HG02973 (cell line): ENCODE measurements around the gene UBR4.

Experiments
- ATAC-seq: cut with Tn5 transposase; IDR thresholded peaks from one replicate; pipeline ENCODE4 v1.9.1; 2021; ENCODE audit warnings: moderate library complexity; ENCODE audit not compliant: unreplicated experiment

The UBR4 gene

DNA sequence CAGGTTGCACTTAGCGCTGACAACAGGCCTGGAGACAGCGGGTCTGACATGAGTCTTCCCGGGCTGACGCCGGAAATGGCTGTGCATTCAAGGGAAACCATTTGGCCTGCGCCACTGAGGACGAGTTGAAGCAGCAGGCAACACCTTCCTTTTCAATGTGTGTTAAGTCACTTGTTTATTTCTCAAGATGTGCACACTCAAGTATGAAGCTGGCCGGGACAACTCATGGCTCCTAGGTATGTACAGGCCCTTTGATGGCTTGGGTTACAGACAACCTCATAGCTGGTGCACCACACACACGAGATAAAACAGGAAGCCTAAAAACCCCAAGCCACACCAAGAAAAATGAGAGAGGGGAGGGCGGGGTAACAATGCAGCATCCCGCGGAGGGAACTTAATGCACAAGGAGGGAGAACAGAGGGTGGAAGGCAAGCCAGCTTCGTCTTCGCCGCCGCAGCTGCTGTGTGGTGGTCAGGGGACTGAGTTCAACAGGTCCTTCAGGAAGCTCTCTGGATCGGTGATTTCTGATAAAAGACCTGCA lies 135.6 kb downstream of the UBR4 start:
- ATAC-seq, result no peak

DNA sequence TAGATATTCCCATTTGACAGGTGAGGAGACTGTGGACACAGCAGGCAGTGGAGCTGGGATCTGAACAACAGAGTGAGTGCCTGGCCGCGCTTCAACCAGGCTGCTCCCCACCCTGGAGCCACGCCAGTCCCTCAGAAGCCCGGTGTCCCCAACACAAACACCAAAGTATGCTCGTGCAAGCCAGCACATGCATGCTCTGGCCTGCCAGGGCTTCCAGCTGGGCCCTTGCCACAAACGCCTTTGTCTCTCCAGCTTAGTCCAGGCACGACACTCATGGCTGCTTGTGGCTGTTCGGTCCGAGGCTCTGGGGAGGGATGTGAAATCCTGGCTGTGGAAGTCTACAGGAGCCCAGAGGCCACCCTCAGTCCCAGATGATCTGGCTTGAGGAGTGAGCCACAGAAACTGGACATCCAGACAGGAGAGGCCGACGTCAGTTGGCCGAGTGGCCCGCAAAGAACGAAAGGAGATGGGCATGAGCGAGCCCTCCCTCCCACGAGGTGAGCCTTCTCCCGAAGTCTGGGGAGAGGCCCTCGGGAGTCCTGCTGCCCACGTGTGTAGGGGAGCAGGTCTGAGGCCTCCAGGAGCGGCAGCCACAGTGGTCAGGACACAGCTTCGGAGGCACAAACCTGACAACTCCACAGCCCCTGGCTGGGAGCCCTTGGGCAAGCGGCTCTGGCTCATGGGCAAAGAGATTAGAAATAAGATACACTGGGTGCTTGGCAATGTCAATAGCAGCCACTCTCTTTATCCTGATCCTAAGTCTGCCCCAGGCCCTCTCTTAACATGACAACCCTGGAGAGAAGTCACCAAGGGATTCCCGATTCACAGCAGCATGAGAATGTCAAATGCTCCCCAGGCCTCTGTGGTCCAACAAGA lies 136.5 kb downstream of the UBR4 start:
- ATAC-seq, result no peak

DNA sequence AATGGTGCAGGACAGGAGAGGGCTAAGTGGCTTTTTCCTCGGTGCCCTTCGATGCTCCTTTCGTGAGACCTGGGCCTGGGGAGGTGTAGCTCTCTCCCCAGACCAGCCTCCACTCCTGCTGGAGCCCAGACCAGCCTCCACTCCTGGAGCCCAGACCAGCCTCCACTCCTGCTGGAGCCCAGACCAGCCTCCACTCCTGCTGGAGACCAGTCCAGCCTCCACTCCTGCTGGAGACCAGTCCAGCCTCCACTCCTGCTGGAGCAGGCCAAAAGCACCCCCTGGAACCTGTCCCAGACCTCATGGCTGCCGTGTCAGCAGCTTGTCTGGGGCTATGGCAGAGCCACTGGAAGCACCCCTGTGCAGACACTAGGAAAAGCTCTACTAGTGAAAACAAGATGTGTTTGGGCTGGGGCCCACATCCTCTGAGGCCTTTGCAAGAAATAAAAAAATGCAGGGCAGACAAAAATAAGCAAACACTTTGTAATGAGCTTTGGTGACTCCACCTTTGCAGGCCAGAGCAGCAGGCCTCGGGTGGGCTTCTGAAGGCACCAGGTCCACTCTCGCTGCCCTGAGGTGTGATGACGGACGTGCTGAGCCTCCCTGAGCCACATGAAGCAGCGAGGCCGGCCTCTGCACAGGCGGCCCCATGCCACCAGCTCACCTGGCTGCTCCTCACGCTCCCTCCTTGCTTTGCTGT lies 137.6 kb downstream of the UBR4 start:
- ATAC-seq, result no peak

DNA sequence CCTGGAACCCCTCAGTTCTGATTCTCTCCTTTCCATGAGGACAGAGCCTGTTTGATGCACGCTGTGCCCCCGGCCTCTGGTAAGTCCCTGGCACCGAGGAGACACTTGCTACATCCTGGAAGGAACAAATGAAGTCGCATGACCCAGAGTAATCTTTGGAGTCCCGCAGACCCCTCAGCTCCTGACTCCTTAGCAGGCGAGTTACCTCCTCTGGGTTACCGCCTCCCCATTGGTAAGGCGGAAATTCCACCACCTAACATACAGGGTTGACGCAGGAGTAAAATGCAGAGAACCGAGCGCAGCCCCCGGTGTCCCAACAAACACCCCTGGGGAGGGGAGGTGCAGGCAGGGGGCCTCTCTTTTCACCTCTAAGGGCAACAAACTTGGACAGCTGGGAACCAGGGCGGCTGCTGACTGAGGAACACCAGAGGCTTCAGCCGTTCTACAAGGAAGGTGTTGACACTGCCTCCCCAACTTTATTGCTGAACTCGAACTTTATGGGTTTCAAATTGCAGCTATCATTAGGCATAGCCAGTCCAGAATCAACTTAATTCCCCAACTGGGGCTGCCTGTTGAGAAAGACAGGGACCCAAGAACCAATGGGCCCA lies 138.3 kb downstream of the UBR4 start:
- ATAC-seq, result no peak

DNA sequence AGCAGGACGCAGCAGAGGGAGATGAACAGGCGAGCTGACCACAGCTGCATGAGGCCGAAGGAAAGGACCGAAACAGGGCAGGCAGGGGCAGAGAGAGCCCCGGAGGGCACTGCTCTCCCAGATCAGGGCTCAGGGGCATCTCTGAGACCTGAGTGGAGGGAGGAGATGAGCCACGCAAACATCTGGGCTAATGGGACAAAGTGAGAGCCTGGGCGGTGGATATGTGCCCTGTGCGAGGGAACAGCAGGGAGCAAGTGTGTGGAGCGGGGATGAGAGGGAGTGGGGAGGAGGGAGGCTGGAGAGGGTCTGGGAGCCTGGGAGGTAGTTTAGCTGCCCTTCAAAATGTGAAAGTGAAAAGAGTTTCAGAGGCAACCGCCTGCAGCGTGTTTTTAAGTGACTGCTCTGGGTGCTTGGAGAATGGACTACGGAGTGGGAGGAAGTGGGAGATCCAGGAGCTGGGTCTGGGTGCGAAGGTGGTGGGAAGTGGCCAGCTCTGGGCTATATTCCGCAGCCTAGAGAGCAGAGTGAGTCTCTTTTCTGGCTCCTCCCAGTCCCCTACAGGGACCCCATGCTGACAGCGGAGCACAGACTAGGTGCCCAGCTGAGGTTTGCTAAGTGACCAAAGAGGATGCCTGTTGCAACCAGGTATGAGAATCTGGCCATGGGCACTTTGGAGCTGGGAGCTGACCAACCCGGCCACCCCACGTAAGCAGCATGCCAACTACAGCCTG lies 139.0 kb downstream of the UBR4 start:
- ATAC-seq, result no peak

DNA sequence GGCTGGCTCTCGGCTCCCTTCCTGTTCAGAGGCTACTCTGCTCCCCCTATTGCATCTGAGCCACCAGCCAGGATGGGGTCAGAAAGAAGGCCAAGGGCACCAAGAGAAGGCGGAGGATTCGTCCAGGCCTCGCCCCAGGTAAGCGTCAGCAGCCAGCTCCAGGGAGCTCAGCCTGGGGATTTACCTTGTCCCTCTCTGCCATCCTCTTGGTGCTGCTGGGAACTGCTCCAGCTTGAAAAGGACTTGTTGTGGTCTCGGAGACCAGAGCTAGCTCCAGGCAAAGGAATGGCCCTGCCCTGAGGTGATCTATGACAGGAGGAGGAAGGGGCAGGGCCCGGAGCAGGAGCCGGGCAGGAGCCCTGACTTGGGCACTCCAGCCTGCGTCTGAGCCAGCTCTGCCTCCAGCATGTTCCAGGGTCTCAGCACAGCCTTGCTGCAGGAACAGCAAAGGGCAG lies 139.8 kb downstream of the UBR4 start:
- no peak for ATAC-seq

DNA sequence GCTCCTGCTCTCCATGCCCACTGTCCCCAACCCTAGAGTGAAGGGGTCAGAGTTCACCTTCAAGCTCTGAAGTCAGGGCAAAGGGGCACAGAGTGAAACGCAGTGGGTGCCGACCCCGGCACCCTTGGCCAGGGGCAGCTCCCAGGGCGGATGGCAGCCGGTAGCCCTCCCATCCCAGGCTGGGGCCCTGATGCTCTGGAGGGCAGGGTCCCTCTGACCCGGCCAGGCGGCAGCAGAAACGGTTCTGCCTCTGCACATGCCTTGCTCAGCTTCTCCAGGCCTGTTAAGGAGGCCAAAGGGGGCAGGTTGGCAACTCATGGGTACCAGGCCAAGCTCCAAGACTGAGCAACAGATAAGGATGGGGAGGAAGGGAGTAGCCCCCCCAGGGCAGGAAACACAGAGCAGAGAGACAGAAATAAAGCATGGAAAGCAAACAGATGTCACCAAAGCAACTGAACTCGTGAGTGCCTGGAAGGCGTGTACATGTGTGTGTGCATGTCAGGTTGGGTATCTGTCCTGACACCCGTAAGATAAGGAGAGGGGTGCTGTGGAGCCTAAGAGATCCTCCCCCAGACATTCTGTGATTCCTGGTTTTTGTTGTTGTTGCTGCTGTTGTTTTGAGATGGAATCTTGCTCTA lies 141.3 kb downstream of the UBR4 start:
- no peak for ATAC-seq

DNA sequence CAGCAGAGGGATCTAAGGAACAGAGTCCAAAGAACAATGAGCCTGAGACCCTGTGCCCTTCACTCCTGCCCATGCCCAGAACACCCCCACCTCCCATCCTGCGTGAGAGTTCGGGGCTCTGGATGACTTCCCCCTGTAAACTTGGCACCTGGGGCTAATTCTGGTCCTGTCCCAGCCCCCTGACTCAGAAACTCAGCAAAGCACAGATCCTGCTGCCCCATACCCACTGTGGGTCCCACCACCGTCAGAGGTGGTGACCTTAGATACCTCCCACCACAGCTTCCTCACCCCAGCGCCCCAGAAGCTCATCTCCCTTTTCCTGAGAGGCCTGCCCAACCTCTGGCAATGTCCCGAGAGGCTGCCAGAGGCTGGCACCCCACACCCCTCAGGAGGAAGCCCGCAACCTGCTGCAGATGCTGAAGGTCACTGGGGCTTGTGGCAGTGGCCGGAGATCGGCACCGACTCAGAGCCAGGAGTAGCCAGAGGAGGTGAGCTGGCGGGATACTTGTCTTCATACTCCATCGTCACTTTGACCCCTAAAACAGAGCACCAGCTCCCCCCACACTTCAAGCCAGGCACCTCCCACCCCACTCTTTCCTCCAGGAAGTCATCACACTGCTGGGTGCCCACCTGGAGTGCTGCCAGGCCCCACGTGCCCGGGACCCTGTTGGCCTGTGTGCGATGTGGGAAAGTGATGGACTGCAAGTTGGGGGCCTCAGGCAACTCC lies 142.0 kb downstream of the UBR4 start:
- ATAC-seq, result no peak

DNA sequence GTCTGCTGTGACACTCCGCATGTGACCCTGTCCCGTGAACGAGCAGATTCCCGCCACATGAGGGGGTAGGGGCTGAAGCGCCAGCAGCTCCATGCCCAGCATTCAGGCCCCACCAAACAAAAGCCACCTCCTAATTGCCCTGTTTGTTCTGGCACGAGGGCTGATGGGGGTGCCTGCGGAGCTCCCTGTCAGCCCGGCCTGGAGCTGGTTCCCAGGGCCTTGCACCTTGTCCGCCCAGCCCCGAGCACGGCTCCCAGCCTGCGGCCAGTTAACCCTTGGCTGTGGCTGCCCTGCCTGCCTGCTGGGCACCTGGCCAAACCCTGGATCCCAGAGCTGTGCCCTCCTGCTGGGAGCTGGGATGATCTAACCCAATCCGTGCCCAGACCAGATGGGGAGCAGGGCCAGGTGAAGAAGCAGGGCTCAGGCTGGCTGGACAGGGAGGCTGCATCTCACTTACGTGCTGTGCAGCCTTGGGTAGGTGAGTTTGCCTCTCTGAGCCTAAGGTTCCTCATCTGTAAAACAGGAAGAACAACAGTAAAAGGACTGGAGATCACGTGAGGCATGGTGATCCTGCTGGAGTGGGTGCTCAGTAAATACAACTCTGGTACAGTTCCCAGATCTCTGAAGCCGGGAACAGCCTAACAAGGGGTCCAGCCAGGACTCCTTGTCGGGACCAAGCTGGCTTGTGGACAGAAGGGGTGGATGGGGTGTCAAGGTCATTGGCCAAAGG lies 142.7 kb downstream of the UBR4 start:
- no peak for ATAC-seq

DNA sequence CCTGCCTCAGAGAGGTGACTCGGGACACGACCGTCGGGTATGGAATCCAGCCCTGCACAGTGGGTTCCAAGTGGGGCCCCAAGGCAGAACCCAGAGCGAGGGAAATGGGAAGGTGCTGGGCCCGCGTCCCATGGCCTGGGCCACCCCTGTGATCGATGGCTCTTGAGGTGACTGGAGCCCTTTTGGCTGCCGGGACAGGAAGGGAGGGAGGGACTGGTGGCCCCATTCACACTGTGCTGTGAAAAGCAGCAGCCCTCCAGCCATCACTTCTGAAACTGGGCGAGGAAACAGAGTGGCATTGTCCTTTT lies 143.2 kb downstream of the UBR4 start:
- ATAC-seq, result no peak

DNA sequence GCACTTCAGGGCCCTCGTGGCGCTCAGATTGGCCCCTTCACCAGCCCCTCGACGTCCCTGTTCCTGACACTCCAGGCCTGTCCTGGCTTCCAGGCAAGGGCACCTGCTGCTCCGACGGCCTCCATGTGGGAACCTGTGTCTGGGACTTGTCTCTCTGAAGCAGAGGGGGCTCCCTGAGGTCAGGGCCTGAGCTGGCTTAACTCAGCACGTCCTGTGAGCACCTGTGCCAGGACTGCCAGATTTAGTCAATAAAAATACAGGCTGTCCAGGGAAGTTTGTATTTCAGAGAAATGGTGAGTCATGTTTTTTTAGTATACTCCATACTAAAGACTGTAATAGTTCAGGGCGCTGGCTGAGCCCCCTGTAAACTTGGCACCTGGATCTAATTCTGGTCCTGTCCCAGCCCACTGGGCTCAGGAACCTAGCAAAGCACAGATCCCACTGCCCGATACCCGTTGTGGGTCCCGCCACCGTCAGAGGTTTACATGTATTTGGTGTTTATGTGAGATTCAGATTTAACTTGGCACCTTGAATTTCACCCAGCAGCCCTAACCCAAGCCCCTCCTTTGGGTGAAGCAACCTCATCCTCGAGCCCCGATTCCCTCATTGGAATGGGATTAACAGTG lies 143.7 kb downstream of the UBR4 start:
- no peak for ATAC-seq

DNA sequence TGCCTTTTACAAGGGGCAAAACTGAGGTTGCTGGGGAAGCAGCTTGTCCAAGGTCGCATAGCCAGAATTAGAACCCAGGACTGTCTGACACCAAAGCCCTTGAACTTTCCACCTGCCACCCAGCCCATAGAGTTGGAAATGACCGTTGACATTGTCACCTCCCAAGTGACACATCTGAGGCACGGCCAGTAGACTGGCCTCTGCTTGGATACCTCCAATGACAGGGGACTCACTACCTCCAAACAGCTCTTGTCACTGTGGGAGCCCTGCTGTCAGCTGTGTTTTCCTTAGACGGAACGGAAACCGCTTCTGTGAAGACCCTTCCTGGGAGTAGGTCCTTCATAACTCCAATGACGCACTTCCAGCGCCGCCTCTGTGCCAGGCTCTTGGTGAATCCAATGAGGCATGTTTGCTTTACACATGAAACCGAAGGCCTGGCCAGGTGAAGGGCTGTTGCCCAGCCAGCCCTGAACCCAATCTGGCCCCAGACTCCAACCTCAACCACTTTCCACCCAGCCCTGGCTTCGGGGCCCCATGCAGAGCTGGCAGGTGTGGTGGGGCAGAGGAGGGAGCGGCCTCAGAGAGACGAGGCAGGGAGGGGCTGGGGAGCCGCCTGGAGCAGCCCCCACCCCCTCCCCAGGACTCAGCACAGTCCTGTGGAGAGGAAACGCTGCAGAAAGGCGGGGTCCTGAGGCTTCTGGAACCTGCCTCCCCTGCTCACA lies 144.4 kb downstream of the UBR4 start:
- no peak for ATAC-seq

DNA sequence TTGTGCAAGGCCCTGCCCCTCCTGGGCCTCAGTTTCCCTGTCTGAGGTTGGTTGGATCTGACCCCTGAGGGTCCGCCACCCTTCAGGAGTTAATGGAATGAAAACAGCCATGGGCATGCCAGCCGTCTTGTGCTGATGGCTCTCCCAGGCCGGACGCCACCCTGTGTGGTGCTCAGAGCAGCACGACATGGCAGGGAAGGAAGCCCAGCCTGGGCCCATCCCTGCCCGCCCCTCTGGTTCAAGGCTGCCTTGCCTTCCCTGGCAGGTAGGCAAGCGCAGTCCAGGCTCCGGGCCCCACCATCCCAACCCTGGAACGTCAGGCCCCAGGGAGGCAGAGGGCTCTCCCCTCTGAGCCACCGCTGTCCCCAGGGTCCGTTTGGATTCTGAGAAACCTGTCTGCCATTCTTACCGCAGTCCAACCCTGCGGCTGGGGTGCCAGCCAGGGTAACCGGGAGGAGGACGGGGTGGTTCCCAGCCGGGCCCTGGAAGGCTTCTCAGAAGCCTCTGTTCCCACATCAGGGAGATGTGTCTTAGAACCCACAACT lies 145.1 kb downstream of the UBR4 start:
- no peak for ATAC-seq

DNA sequence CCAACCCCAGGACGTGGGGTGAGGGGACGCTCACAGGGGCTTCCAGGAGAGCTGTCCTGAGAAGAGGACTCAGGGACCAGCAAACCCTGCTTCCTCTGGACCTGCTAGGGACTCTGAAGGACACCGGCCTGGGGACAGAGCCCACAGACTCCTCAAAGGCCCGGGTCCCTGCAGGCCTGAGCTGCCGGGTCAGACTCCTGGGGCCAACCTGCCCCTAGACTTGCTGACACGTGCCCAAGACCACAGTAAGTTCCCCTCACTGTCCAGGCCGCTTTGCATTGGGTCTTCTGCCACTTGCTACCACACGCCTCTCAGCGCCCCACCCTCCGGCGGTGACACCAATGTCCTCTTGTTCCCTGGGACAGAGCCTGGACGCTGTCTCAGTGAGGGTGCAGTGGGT lies 146.9 kb downstream of the UBR4 start:
- no peak for ATAC-seq

DNA sequence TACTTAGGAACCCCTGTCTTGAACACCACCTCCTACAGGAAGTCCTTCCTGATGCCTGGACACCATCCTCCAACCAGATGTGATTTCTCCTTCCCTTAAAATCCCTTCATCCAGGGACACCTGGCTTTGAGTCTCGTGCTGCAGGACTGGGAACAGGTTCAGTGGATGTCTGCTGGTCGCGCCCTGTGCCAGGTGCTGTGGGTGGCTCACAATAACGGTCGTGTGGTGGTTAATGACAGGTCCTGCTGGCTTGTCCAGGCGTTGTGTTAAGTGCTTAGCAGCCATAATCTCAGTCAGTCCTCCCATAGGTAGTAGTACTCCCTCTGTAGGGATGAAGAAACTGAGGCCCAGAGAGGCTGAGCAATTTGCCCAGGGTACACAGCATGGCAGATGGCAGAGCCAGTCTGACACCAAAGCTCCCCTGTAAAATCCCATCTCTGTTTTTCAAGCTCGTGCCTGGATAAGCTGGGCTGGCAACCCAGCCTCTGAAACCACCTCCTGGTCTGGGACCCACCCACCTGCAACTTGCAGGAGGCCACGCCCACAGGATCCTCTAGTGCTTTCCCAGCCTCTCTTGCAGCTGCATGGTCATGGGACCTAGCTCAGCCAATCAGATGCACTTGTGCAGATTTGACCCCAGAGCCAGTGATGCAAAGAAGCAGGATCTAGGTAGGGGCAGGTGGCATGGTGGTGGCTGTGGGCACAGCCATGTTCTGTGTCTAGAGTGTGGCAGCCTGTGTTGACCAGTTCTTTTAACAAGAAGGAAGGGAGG lies 147.6 kb downstream of the UBR4 start:
- ATAC-seq, result no peak

DNA sequence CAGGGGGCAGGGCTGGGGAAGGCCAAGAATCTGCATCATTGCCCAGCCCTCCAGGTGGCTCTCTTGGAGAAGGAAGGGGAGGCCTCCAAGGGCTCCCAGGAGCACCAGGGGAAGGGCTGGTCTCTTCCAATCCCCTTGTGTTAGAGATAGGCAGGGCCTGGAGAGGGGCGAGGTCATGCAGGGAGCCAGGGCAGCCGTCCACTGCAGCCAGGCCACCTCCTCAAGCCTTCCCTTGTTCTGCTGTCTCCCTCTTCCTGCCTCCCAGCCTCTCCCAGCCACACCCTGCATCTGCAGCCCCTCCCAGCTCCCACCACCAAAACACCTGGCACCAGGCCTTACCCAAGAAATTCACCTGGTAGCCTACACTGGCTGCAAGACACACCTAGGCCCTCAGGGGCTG lies 148.3 kb downstream of the UBR4 start:
- ATAC-seq, result no peak

DNA sequence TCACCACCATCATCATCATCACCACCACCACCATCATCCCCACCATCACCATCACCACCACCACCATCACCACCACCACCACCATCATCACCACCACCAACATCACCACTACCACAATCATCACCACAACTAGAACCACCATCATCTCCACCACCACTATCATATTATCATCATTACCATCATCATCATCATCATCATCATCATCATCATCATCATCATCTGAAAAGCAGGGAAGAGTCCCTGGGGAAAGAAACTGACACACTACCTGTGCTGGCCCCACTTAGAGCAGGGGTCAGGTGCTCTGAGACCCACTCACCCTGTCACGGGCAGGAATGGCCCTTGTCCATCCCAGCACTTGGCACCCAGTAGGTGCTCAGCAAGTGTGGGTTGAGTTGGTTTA lies 148.7 kb downstream of the UBR4 start:
- no peak for ATAC-seq
